Measurements from ENCODE around the gene TKTL1. TPM values are rescaled to one million over a fixed set of nuclear protein-coding genes. Genes with fewer than 3 reads are reported as not detected.
"Not testable (repeated sequence)": the region's sequence is repeated elsewhere in the genome, so short reads cannot be mapped to it uniquely, and the experiment has no call there.

Gene TKTL1, protein sequence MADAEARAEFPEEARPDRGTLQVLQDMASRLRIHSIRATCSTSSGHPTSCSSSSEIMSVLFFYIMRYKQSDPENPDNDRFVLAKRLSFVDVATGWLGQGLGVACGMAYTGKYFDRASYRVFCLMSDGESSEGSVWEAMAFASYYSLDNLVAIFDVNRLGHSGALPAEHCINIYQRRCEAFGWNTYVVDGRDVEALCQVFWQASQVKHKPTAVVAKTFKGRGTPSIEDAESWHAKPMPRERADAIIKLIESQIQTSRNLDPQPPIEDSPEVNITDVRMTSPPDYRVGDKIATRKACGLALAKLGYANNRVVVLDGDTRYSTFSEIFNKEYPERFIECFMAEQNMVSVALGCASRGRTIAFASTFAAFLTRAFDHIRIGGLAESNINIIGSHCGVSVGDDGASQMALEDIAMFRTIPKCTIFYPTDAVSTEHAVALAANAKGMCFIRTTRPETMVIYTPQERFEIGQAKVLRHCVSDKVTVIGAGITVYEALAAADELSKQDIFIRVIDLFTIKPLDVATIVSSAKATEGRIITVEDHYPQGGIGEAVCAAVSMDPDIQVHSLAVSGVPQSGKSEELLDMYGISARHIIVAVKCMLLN
- total RNA-seq (not detected), polyA plus RNA-seq (not detected)

DNA sequence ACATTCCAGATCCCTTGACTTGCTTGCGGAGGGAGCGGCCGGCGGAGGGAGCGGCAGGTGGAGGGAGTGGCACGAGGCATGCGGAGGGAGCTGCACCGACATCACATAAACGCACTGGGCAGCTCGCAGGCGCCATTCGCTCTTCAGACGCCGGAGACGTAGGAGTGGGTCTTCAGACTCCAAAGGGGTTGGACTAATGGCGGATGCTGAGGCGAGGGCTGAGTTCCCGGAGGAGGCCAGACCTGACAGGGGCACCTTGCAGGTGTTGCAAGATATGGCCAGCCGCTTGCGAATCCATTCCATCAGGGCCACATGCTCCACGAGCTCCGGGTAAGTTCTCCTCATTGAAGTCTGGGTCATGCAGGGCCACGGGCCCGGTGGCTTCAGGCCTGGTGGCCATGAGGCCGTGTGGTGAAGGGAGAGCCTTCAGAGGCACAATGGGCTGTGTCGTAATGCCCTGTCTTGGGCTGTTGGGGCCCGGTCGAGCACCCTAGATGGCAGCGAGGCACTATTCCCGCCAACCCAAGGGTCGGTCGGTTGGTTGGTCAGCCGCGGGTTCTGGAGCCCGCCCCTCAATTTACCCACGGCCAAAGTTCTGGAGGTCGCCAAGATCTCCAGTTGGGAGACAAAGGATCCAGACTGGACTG lies at the start of gene TKTL1:
Gene TKTL1 (plus strand): TSS at position 132 of the 647 bp plus-strand sequence. CDS start 65 bp downstream, at position 197.
- no peak within 1 kb of the TSS for H3K4me3 ChIP-seq
- H3K4me1 ChIP-seq, result no peaks in the 10 kb centered on the region
- no peak for DNase-seq
- no peak within 1 kb of the TSS for H3K27ac ChIP-seq
- no peak for FAIRE-seq
- no peaks in the 10 kb centered on the region for H3K9me3 ChIP-seq
- 91 to 94% methylated on average over 37 of the region's 37 CpGs for WGBS, 2 donors
- H3K36me3 ChIP-seq, result no peaks in the 10 kb centered on the region
- no peak for ATAC-seq
- TF ChIP-seq, protein P1, sequence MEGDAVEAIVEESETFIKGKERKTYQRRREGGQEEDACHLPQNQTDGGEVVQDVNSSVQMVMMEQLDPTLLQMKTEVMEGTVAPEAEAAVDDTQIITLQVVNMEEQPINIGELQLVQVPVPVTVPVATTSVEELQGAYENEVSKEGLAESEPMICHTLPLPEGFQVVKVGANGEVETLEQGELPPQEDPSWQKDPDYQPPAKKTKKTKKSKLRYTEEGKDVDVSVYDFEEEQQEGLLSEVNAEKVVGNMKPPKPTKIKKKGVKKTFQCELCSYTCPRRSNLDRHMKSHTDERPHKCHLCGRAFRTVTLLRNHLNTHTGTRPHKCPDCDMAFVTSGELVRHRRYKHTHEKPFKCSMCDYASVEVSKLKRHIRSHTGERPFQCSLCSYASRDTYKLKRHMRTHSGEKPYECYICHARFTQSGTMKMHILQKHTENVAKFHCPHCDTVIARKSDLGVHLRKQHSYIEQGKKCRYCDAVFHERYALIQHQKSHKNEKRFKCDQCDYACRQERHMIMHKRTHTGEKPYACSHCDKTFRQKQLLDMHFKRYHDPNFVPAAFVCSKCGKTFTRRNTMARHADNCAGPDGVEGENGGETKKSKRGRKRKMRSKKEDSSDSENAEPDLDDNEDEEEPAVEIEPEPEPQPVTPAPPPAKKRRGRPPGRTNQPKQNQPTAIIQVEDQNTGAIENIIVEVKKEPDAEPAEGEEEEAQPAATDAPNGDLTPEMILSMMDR (IDR thresholded peaks at IDR 0.05), result no peak
- H3K27me3 ChIP-seq, result no peaks in the 10 kb centered on the region
- intact Hi-C loops (cut with DNase I), result no loop called here

DNA sequence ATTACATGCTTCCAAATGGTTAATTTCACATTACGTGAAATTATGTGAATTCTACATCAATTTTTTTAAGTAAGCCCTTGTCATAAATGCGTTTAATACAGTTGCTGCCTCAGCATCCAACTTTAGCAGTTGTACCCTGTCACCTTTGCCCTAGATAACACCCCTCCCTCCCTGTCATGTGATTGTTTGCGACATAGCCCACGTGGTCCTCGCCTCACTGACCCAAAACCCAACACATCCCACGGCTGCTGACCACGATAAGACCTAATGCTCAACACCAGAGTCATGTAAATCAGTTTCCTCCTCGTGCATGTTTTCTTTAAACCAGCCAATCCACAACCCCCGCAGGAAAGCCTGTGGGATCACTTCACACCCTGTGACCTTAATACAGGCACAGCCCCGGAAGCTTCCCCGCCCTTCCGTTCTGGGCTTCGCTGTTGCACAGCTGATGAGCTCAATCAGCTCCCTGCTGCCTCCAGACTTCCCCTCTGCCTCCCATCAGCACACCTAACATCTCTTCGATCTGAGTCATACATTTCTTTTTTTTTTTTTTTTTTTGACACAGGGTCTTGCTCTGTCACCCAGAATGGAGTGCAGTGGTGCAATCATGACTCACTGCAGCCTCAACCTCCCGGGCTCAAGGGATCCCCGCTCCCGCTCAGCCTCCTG lies 48.1 kb upstream of the TKTL1 start:
- no CpG with 5 or more reads among the region's 17 CpGs for WGBS, 2 donors
- H3K4me3 ChIP-seq; DNase-seq; H3K9me3 ChIP-seq; intact Hi-C loops (cut with DNase I); H3K27ac ChIP-seq; H3K27me3 ChIP-seq; H3K4me1 ChIP-seq; H3K36me3 ChIP-seq: not testable (repeated sequence)
- ATAC-seq, result peak in 3 of 4 donors; percentile 70 to 86 (median 82)
- FAIRE-seq, result peak; percentile 93

DNA sequence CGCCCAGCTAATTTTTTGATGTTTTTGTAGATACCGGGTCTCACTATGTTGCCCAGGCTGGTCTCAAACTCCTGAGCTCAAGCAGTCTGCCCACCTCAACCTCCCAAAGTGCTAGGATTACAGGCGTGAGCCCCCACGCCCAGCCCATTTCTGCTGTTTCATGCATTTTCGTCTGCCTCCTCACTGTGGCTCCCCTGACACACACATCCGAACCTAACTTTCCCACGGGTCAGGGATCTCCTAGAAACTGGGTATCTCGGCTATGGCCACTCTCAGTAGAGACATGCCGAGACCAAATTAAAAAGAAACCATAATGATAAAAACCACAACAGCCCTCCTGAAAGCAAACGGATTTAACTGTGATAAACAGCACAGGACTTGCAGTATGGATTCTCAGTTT lies 47.5 kb upstream of the TKTL1 start:
- H3K27ac ChIP-seq; FAIRE-seq; H3K36me3 ChIP-seq; H3K4me3 ChIP-seq; H3K27me3 ChIP-seq; DNase-seq; ATAC-seq; intact Hi-C loops (cut with DNase I); H3K4me1 ChIP-seq; H3K9me3 ChIP-seq: not testable (repeated sequence)
- no CpG with 5 or more reads among the region's 10 CpGs for WGBS, 2 donors

DNA sequence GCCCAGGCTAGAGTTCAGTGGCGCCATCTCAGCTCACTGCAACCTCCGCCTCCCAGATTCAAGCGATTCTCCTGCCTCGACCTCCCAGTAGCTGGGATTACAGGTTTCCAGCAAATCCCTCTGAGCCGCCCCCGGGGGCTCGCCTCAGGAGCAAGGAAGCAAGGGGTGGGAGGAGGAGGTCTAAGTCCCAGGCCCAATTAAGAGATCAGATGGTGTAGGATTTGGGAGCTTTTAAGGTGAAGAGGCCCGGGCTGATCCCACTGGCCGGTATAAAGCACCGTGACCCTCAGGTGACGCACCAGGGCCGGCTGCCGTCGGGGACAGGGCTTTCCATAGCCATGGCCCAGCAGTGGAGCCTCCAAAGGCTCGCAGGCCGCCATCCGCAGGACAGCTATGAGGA lies 38.3 kb upstream of the TKTL1 start, which contains the start of gene OPN1MW3:
Gene OPN1MW3 (plus strand): TSS at position 301 of the 400 bp plus-strand sequence. CDS start 38 bp downstream, at position 339.
- H3K36me3 ChIP-seq; H3K27ac ChIP-seq; intact Hi-C loops (cut with DNase I); DNase-seq; H3K9me3 ChIP-seq; ATAC-seq; FAIRE-seq; H3K4me3 ChIP-seq; H3K4me1 ChIP-seq; H3K27me3 ChIP-seq: not testable (repeated sequence)
- WGBS, 2 donors, result no CpG with 5 or more reads among the region's 17 CpGs

DNA sequence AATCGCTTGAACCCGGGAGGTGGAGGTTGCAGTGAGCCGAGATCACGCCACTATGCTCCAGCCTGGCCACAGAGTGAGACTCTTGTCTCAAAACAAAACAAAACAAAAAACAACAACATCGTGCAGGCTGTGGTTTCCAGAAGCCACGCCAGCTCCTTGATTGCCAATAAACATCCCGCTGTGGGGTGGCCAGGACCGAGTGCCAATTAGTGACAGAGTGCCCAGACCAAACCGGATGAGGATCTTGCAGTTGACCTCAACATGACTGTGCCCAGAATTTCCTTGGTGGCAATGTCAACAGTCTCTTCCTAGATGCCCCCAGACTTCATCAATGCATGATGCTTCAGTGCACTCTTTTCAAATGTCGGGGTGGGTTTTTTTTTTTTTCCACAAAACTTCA lies 36.9 kb upstream of the TKTL1 start:
- H3K9me3 ChIP-seq; DNase-seq; H3K4me3 ChIP-seq; H3K27me3 ChIP-seq; H3K27ac ChIP-seq; ATAC-seq; FAIRE-seq; H3K4me1 ChIP-seq; intact Hi-C loops (cut with DNase I); H3K36me3 ChIP-seq: not testable (repeated sequence)
- no CpG with 5 or more reads among the region's 10 CpGs for WGBS, 2 donors

DNA sequence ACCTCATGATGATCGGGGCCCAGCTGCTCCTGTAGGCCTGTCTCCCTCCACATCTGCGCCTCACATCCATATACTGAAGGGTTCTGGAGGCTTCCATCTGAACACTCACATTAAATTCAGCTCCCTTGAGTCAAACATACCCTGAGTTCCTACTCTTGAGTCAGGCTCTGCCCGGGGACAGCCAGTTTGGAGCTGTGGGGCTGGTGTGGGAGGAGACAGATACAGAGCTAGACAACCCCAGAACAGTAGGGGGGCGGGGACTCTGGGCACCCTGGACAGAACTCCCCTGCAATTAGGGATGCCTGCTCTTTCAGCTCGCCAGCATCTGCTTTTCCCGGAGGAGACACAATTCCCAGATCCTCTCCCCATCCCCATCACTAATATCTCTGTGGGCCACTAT lies 32.5 kb upstream of the TKTL1 start:
- DNase-seq; H3K27ac ChIP-seq; H3K4me1 ChIP-seq; H3K4me3 ChIP-seq; intact Hi-C loops (cut with DNase I); H3K36me3 ChIP-seq; FAIRE-seq; ATAC-seq; H3K27me3 ChIP-seq; H3K9me3 ChIP-seq: not testable (repeated sequence)
- no CpG with 5 or more reads among the region's 6 CpGs for WGBS, 2 donors

DNA sequence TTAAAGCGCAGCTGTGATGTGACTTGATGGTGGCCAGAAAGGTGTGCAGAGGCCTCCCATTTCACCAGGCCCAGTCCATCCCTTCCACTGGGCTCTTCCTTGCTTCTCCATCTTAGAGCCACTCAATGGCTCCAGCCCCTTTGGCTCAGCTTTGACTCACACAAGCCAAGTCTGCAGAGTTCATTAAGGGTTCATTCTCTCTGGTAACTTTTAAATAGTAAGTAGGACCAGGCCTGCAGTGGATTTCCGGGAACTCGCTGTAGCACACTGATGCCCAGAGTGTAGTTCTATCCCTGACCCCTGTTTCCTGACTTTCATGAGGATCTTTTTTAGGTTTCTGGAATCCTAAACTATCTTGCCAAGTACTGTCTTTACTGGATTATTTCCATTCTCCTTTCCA lies 26.4 kb upstream of the TKTL1 start:
- DNase-seq; H3K4me3 ChIP-seq; H3K27me3 ChIP-seq; intact Hi-C loops (cut with DNase I); H3K9me3 ChIP-seq; H3K4me1 ChIP-seq; H3K36me3 ChIP-seq; ATAC-seq; H3K27ac ChIP-seq; FAIRE-seq: not testable (repeated sequence)
- no CpG with 5 or more reads among the region's 3 CpGs for WGBS, 2 donors

DNA sequence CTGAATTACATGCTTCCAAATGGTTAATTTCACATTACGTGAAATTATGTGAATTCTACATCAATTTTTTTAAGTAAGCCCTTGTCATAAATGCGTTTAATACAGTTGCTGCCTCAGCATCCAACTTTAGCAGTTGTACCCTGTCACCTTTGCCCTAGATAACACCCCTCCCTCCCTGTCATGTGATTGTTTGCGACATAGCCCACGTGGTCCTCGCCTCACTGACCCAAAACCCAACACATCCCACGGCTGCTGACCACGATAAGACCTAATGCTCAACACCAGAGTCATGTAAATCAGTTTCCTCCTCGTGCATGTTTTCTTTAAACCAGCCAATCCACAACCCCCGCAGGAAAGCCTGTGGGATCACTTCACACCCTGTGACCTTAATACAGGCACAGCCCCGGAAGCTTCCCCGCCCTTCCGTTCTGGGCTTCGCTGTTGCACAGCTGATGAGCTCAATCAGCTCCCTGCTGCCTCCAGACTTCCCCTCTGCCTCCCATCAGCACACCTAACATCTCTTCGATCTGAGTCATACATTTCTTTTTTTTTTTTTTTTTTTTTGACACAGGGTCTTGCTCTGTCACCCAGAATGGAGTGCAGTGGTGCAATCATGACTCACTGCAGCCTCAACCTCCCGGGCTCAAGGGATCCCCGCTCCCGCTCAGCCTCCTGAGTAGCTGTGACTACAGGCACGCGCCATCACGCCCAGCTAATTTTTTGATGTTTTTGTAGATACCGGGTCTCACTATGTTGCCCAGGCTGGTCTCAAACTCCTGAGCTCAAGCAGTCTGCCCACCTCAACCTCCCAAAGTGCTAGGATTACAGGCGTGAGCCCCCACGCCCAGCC lies 10.9 kb upstream of the TKTL1 start:
- DNase-seq, result not testable (repeated sequence)
- FAIRE-seq, result peak; percentile 29
- WGBS, 2 donors, result no CpG with 5 or more reads among the region's 23 CpGs

DNA sequence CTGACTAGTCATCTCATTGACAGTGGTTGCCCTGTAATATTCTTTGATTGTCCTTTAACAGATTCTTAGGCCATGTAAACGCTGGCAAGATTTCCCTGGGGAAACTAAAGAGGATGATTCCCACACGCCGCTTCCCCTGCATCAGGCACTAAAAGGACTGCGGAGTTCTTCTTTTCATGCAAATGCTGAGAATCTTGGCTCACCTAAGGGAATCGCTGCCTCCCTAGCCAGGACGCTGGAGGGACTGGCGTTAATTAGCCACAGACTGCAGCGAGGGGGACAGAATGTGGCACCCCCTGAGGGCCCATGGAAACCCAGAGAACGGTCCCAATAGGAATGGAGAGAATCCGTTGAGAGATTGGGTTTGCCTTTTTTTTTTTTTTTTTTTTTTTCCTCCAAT lies 9.2 kb upstream of the TKTL1 start:
- intact Hi-C loops (cut with DNase I); H3K36me3 ChIP-seq; FAIRE-seq; H3K4me3 ChIP-seq; H3K27ac ChIP-seq; H3K9me3 ChIP-seq; DNase-seq; H3K27me3 ChIP-seq; ATAC-seq; H3K4me1 ChIP-seq: not testable (repeated sequence)
- no CpG with 5 or more reads among the region's 10 CpGs for whole genome bisulfite sequencing, 2 donors

More for the DNA sequence above, 10.9 kb upstream of the TKTL1 start:
- H3K36me3 ChIP-seq; H3K9me3 ChIP-seq; H3K4me1 ChIP-seq; H3K4me3 ChIP-seq; H3K27ac ChIP-seq; intact Hi-C loops (cut with DNase I); H3K27me3 ChIP-seq: not testable (repeated sequence)
- ATAC-seq, result peak in 3 of 4 donors; percentile 44 to 85 (median 75)
